Common myeloid progenitor, CD34-positive (primary cell): Measurements from ENCODE around the gene ZC3H18.

Source experiments
- CTCF ChIA-PET: fragments of 350-600 bp; sonication (Branson Sonifier 250); formaldehyde crosslinking; loops from one replicate; lab custom pipeline; 2021; ENCODE audit warnings: antibody characterized with exemption; lab: Charles Lee
- POLR2A ChIA-PET: fragments of 350-600 bp; sonication (Branson Sonifier 250); formaldehyde crosslinking; loops from one replicate; lab custom pipeline; 2021; ENCODE audit warnings: antibody characterized with exemption; lab: Charles Lee
- DNase-seq, 3 donors: peaks; one replicate each; pipeline versions ENCODE4 v3.0.0 to v3.0.0-alpha.2; 2013
- H3K27ac ChIP-seq, 2 experiments: 1 replicate in 1 of 2; 2 replicates in 1 of 2; pipeline ENCODE4 v1.7.0; 2013; ENCODE audit warnings: inconsistent platforms in 2 of 2, low read length in 2 of 2, mild to moderate bottlenecking in 2 of 2, low read depth in 1 of 2, moderate library complexity in 1 of 2; ENCODE audit not compliant: severe bottlenecking in 2 of 2, insufficient read depth in 1 of 2, poor library complexity in 1 of 2
- H3K27me3 ChIP-seq, 5 experiments: replicated peaks in 2 of 5; 1 replicate in 3 of 5; 2 replicates in 2 of 5; pipeline versions ENCODE4 v1.6.1 to v1.7.0; 2013; ENCODE audit warnings: low read length in 4 of 5, mild to moderate bottlenecking in 2 of 5, moderate library complexity in 2 of 5, inconsistent platforms in 1 of 5; ENCODE audit not compliant: insufficient read depth in 5 of 5, control insufficient read depth in 4 of 5
- H3K36me3 ChIP-seq, 4 experiments: 1 replicate in 2 of 4; 2 replicates in 2 of 4; pipeline versions ENCODE4 v1.6.1 to v1.7.0; 2013; ENCODE audit warnings: low read length in 3 of 4, control low read depth in 1 of 4, mild to moderate bottlenecking in 1 of 4; ENCODE audit not compliant: control insufficient read depth in 4 of 4, insufficient read depth in 4 of 4
- H3K4me1 ChIP-seq, 4 experiments: 1 replicate in 3 of 4; 2 replicates in 1 of 4; pipeline versions ENCODE4 v1.6.1 to v1.7.1; 2013; ENCODE audit warnings: low read length in 3 of 4, mild to moderate bottlenecking in 3 of 4, control low read depth in 1 of 4, inconsistent platforms in 1 of 4, moderate library complexity in 1 of 4; ENCODE audit not compliant: control insufficient read depth in 4 of 4, insufficient read depth in 4 of 4; ENCODE audit errors: control extremely low read depth in 1 of 4
- H3K4me3 ChIP-seq, 7 experiments: 1 replicate in 4 of 7; 2 replicates in 3 of 7; pipeline versions ENCODE4 v1.5.1 to v1.7.0; 2013; ENCODE audit warnings: mild to moderate bottlenecking in 7 of 7, low read length in 6 of 7, moderate library complexity in 6 of 7, inconsistent platforms in 2 of 7, low read depth in 2 of 7, control low read depth in 1 of 7; ENCODE audit not compliant: insufficient read depth in 4 of 7, control insufficient read depth in 1 of 7; ENCODE audit errors: extremely low read depth in 1 of 7
- H3K9me3 ChIP-seq, 5 experiments: 1 replicate in 4 of 5; 2 replicates in 1 of 5; pipeline versions ENCODE4 v1.6.1 to v1.7.1; 2013; ENCODE audit warnings: low read length in 4 of 5, mild to moderate bottlenecking in 2 of 5, inconsistent platforms in 1 of 5, low read depth in 1 of 5, moderate library complexity in 1 of 5; ENCODE audit not compliant: control insufficient read depth in 4 of 5, insufficient read depth in 2 of 5; ENCODE audit errors: control extremely low read depth in 1 of 5
- WGBS: methylation state at CpG from one replicate; pipeline ENCODE4 v1.1.5; 2013; ENCODE audit not compliant: insufficient coverage; 5-methylcytosine and 5-hydroxymethylcytosine counted together

Gene ZC3H18

DNA sequence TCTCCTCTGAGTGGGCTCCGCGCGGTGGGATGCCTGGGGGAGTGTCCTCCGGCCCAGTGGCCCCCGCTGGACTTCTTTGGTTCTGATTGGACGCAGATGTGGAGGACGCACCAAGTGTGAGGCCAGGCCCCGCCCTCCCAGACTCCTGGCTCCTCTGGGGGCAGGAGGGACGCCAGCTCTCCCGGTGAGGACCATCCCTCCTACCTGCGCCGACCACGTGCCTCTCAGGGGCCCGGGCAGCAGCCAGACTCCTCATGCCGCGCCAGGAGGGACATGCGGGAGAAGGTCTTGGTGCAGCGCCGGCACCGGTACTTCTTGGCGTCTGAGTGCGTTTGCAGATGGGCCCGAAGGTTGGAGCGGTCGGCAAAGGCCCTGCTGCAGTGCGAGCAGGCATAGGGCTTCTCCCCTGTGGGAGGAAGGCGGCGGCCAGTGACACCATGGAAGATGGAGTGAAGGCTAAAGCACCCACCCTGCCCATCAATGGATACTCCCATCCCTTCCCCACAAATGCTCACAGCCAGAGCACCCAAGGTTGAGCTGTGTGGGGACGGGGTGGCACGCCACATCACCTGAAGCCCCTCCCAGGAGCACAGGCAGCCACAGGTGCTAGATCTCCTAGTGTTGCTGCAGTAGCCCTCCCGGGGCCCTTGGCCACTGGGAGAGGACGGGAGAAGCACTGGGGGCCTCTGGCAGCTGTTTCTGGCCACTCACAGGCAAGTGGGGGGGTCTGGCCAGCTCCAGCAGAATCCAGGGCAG, 108.2 kb downstream of the ZC3H18 start:
- CTCF ChIA-PET, result no interaction called here
- peaks cover 0 to 52% (median 17%) of the 10 kb centered on the region in 4 experiments for H3K36me3 ChIP-seq
- H3K9me3 ChIP-seq, result no peaks in the 10 kb centered on the region
- WGBS, result 96% methylated on average over 25 of the region's 32 CpGs
- no peak overlapping the region for H3K4me3 ChIP-seq
- POLR2A ChIA-PET, result no interaction called here
- no peak overlapping the region for H3K27ac ChIP-seq
- no peak for DNase-seq
- H3K4me1 ChIP-seq, result peaks cover 2 to 20% (median 18%) of the 10 kb centered on the region in 4 experiments
- no peaks in the 10 kb centered on the region for H3K27me3 ChIP-seq

DNA sequence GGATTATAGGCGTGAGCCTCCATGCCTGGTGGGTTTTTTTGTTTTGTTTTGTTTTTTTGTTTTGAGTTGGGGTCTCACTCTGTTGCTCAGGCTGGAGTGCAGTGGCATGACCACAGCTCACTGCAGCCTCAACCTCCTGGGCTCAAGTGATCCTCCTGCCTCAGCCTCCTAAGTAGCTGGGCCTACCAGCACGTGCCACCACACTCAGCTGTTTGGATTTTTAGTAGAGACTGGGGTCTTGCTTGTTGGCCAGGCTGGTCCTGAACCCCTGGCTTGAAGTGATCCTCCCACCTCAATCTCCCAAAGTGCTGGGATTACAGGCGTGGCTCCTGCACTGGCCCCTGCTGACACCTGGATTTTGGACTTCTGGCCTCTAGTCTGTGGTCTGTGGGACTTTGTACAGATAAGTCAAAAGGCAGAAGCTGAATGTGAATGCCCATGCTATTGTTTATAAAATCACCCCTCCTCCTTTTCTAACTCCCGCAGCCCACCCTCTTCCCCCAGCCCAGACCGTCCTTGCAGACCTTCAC, 110.4 kb downstream of the ZC3H18 start:
- H3K4me3 ChIP-seq, result peak overlapping the region in 1 of 7 experiments; percentile 5
- ChIA-PET CTCF (interaction anchor here (0.6 to 3.7 kb wide), 6 partner anchors 8 to 226 kb away, joined by 3 to 18 read pairs (median 8); partner anchors contain the start of gene MVD), POLR2A (interaction anchor here (0.6 kb wide), 1 partner anchor 125 kb away, joined by 5 read pairs; no protein-coding TSS in a partner anchor)
- WGBS, result 100% methylated on average over 3 of the region's 5 CpGs
- H3K4me1 ChIP-seq, result peaks cover 2 to 35% (median 26%) of the 10 kb centered on the region in 4 experiments
- no peak overlapping the region for H3K27ac ChIP-seq
- H3K36me3 ChIP-seq, result peaks cover 0 to 41% (median 14%) of the 10 kb centered on the region in 4 experiments
- H3K27me3 ChIP-seq, result no peaks in the 10 kb centered on the region
- DNase-seq, result no peak
- H3K9me3 ChIP-seq, result no peaks in the 10 kb centered on the region

DNA sequence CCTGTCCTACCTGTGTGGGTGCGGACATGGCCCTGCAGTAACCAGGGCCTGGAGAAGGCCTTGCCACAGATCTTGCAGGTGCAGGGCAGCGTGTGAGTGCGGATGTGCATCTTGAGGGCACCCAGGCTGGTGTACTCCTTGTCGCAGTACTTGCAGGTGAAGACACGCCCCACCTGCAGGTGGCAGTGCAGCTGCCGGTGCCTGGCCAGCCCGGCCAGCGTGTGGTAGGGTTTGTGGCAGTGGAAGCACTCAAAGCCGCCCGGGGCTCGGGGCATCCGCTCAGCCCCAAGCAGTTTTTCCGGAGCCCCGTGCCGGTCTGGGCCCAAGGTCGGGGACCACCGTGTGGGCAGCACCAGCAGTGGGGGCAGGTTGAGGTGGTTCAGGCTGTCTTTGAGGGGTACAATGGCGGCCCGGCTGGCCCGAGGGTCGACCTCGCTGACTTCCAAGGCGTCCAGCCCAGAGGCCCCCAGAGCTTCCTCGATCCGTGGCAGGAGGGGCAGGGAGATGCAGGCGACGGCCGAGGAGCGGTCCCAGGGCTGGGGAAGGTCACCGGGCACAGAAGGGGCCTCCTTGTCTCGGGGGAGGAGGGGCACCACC, 111.0 kb downstream of the ZC3H18 start:
- Histone ChIP-seq H3K27me3 (no peaks in the 10 kb centered on the region), H3K4me3 (peak overlapping the region in 2 of 7 experiments; percentile 33 to 36), H3K36me3 (peaks cover 0 to 35% (median 11%) of the 10 kb centered on the region in 4 experiments), H3K4me1 (peaks cover 2 to 41% (median 31%) of the 10 kb centered on the region in 4 experiments), H3K27ac (no peak overlapping the region), H3K9me3 (no peaks in the 10 kb centered on the region)
- 63% methylated on average over 31 of the region's 31 CpGs for WGBS
- DNase-seq, result peak in 2 of 3 donors; percentile 66 to 69
- CTCF ChIA-PET, result interaction anchor here (0.6 to 3.7 kb wide), 6 partner anchors 9 to 91 kb away, joined by 3 to 18 read pairs (median 8); partner anchors contain the start of gene MVD
- POLR2A ChIA-PET, result no interaction called here
